ENCODE data around the gene GOT2.
"Not testable (repeated sequence)": the region's sequence is repeated elsewhere in the genome, so short reads cannot be mapped to it uniquely, and the experiment has no call there.

Gene GOT2

GRCh38 chr16:58732545-58733247 is 1.4 kb downstream of the GOT2 start:
- peak overlapping the region; percentile 91 for H3K27ac Mint-ChIP-seq
- no peaks in the 10 kb centered on the region for H3K9me3 Mint-ChIP-seq
- H3K4me3 Mint-ChIP-seq, result peak overlapping the region; percentile 87
- peaks cover 23% of the 10 kb centered on the region for H3K4me1 Mint-ChIP-seq (ENCODE audit: low read depth)
- peaks cover 6% of the 10 kb centered on the region for H3K36me3 Mint-ChIP-seq (ENCODE audit: low read depth)
- H3K27me3 Mint-ChIP-seq (ENCODE audit: low read depth), result no peaks in the 10 kb centered on the region

GRCh38 chr16:58730724-58731370 is 3.3 kb downstream of the GOT2 start:
- H3K4me1 Mint-ChIP-seq (ENCODE audit: low read depth), result peaks cover 22% of the 10 kb centered on the region
- no peaks in the 10 kb centered on the region for H3K9me3 Mint-ChIP-seq
- no peak overlapping the region for H3K27ac Mint-ChIP-seq
- H3K36me3 Mint-ChIP-seq (ENCODE audit: low read depth), result peaks cover 6% of the 10 kb centered on the region
- H3K4me3 Mint-ChIP-seq, result no peak overlapping the region
- no peaks in the 10 kb centered on the region for H3K27me3 Mint-ChIP-seq (ENCODE audit: low read depth)

GRCh38 chr16:58727796-58728568 is 6.1 kb downstream of the GOT2 start:
- no peak overlapping the region for H3K4me3 Mint-ChIP-seq
- no peaks in the 10 kb centered on the region for H3K9me3 Mint-ChIP-seq
- no peak overlapping the region for H3K27ac Mint-ChIP-seq
- H3K36me3 Mint-ChIP-seq (ENCODE audit: low read depth), result peaks cover 9% of the 10 kb centered on the region
- no peaks in the 10 kb centered on the region for H3K27me3 Mint-ChIP-seq (ENCODE audit: low read depth)
- H3K4me1 Mint-ChIP-seq (ENCODE audit: low read depth), result peaks cover 19% of the 10 kb centered on the region

- Mint-ChIP-seq H3K4me1 (ENCODE audit: low read depth) (peaks cover 12% of the 10 kb centered on the region), H3K9me3 (no peaks in the 10 kb centered on the region), H3K27me3 (ENCODE audit: low read depth) (no peaks in the 10 kb centered on the region), H3K4me3 (no peak overlapping the region), H3K36me3 (ENCODE audit: low read depth) (peaks cover 6% of the 10 kb centered on the region), H3K27ac (no peak overlapping the region)
These were observed 6.9 kb downstream of the GOT2 start for GRCh38 chr16:58727028-58727781.

GRCh38 chr16:58723109-58723508 is 11.0 kb downstream of the GOT2 start:
- H3K27me3 Mint-ChIP-seq (ENCODE audit: low read depth), result no peaks in the 10 kb centered on the region
- H3K4me3 Mint-ChIP-seq, result no peak overlapping the region
- H3K27ac Mint-ChIP-seq, result no peak overlapping the region
- no peaks in the 10 kb centered on the region for H3K9me3 Mint-ChIP-seq
- H3K4me1 Mint-ChIP-seq (ENCODE audit: low read depth), result peaks cover 2% of the 10 kb centered on the region
- peaks cover 22% of the 10 kb centered on the region for H3K36me3 Mint-ChIP-seq (ENCODE audit: low read depth)

GRCh38 chr16:58717994-58718393 is 16.1 kb downstream of the GOT2 start:
- Mint-ChIP-seq H3K27ac (no peak overlapping the region), H3K36me3 (ENCODE audit: low read depth) (peaks cover 42% of the 10 kb centered on the region), H3K27me3 (ENCODE audit: low read depth) (no peaks in the 10 kb centered on the region), H3K9me3 (no peaks in the 10 kb centered on the region), H3K4me3 (no peak overlapping the region), H3K4me1 (ENCODE audit: low read depth) (no peaks in the 10 kb centered on the region)

- Mint-ChIP-seq H3K4me3 (no peak overlapping the region), H3K27ac (no peak overlapping the region), H3K9me3 (no peaks in the 10 kb centered on the region), H3K36me3 (ENCODE audit: low read depth) (peaks cover 47% of the 10 kb centered on the region), H3K27me3 (ENCODE audit: low read depth) (no peaks in the 10 kb centered on the region), H3K4me1 (ENCODE audit: low read depth) (no peaks in the 10 kb centered on the region)
These were observed 17.6 kb downstream of the GOT2 start for GRCh38 chr16:58716468-58716867.

- peaks cover 38% of the 10 kb centered on the region for H3K36me3 Mint-ChIP-seq (ENCODE audit: low read depth)
- H3K4me3 Mint-ChIP-seq, result no peak overlapping the region
- H3K4me1 Mint-ChIP-seq (ENCODE audit: low read depth), result no peaks in the 10 kb centered on the region
These were observed 20.4 kb downstream of the GOT2 start for GRCh38 chr16:58713742-58714141.

GRCh38 chr16:58709333-58709732 is 24.8 kb downstream of the GOT2 start:
- Mint-ChIP-seq H3K27me3 (ENCODE audit: low read depth) (no peaks in the 10 kb centered on the region), H3K27ac (no peak overlapping the region), H3K36me3 (ENCODE audit: low read depth) (peaks cover 18% of the 10 kb centered on the region), H3K4me1 (ENCODE audit: low read depth) (no peaks in the 10 kb centered on the region), H3K9me3 (no peaks in the 10 kb centered on the region), H3K4me3 (no peak overlapping the region)

More at GRCh38 chr16:58713742-58714141, 20.4 kb downstream of the GOT2 start:
- no peaks in the 10 kb centered on the region for H3K27me3 Mint-ChIP-seq (ENCODE audit: low read depth)
- no peak overlapping the region for H3K27ac Mint-ChIP-seq
- no peaks in the 10 kb centered on the region for H3K9me3 Mint-ChIP-seq

- Mint-ChIP-seq H3K9me3 (no peaks in the 10 kb centered on the region), H3K27ac (no peak overlapping the region), H3K36me3 (ENCODE audit: low read depth) (no peaks in the 10 kb centered on the region), H3K4me3 (no peak overlapping the region), H3K27me3 (ENCODE audit: low read depth) (peaks cover 5% of the 10 kb centered on the region), H3K4me1 (ENCODE audit: low read depth) (peaks cover 4% of the 10 kb centered on the region)
These were observed 35.0 kb downstream of the GOT2 start for GRCh38 chr16:58699151-58699550.

GRCh38 chr16:58695368-58695767 is 38.7 kb downstream of the GOT2 start:
- Mint-ChIP-seq H3K4me3 (no peak overlapping the region), H3K27me3 (ENCODE audit: low read depth) (peaks cover 8% of the 10 kb centered on the region), H3K27ac (no peak overlapping the region), H3K4me1 (ENCODE audit: low read depth) (peaks cover 4% of the 10 kb centered on the region), H3K36me3 (ENCODE audit: low read depth) (no peaks in the 10 kb centered on the region), H3K9me3 (peaks cover 4% of the 10 kb centered on the region)

GRCh38 chr16:58692450-58692849 is 41.7 kb downstream of the GOT2 start:
- Mint-ChIP-seq H3K4me3 (no peak overlapping the region), H3K36me3 (ENCODE audit: low read depth) (no peaks in the 10 kb centered on the region), H3K27me3 (ENCODE audit: low read depth) (peaks cover 13% of the 10 kb centered on the region), H3K4me1 (ENCODE audit: low read depth) (no peaks in the 10 kb centered on the region), H3K27ac (no peak overlapping the region), H3K9me3 (peaks cover 4% of the 10 kb centered on the region)

- not testable (repeated sequence) for H3K4me1 Mint-ChIP-seq (ENCODE audit: low read depth); H3K36me3 Mint-ChIP-seq (ENCODE audit: low read depth); H3K27ac Mint-ChIP-seq; H3K4me3 Mint-ChIP-seq; H3K27me3 Mint-ChIP-seq (ENCODE audit: low read depth); H3K9me3 Mint-ChIP-seq
These were observed 47.0 kb downstream of the GOT2 start for GRCh38 chr16:58686985-58687706.

- Mint-ChIP-seq H3K9me3 (no peaks in the 10 kb centered on the region), H3K4me3 (peak overlapping the region; percentile 85), H3K4me1 (ENCODE audit: low read depth) (peaks cover 13% of the 10 kb centered on the region), H3K27me3 (ENCODE audit: low read depth) (peaks cover 5% of the 10 kb centered on the region), H3K36me3 (ENCODE audit: low read depth) (peaks cover 2% of the 10 kb centered on the region), H3K27ac (no peak overlapping the region)
These were observed 49.0 kb downstream of the GOT2 start for GRCh38 chr16:58685084-58685449.
